GM19043 (cell line): ENCODE measurements around the gene S100A10.

Source experiments
- ATAC-seq: cut with Tn5 transposase; IDR thresholded peaks from one replicate; pipeline ENCODE4 v1.9.1; 2021; ENCODE audit warnings: low read depth; ENCODE audit not compliant: unreplicated experiment

S100A10 gene

DNA sequence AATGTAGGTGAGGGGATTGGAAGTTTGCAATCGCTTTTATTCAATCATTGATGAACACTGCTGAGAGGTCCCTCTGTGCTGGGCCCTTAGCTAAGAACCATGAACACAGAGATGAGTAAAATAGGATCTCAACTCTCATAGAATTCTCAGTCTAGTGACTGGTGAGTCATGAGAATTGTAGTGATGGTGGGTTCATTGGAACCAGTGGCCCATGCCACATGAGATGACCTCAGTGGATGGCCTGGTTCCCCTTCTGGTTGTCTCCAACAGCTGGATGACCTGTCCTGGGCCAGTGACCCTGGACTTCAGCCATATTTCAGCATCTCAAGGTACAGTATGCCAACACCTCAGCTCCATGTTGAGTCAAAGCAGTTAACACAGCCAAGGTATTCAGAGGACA lies 21.3 kb upstream of the S100A10 start:
- no peak for ATAC-seq

DNA sequence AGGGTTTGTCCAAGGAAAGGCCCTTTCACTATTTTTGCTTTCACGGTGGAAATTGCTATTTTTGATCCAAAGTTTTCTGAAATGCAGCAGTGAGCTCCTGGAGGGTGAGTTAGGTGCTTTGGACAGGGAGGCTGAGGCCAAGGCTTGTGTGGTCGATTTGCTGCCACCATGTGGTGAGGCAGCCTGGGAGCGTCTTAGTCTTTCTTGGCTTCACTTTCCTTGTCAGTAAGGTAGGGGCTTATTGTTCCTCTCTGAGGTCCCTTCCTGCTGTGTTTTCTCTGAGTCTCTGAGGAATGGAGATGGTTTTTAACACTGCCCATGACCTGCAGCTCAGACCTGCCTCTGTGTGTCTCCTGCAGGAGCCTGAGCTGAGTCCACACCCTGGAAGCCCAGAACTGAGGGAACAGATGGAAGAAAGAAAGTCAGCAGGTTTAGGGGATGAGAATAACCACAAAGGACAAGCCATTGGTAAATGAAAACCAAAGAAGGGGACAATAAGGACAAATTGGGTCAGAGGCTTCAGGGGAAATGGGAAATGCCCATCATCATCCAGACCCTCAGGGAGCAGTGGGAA lies 20.1 kb upstream of the S100A10 start:
- ATAC-seq, result no peak

DNA sequence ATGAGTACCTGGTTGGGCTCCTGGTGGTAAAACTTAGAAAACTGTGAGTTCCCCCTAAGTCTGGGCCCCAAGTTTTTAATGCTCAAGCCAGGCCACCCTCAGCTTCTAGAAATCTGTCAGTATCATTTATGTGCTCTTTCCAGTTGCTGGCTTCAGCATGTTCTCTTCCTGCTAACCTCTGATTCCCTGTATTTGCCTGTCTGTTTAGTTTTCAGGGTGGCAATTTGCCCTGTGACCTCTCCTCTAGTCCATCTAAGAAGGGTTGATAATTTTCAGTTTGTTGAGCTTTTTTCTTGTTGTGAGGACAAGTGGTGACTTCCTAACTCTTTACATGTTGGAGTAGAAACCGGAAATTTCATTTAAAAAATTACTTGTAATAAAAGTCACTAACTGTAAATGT lies 16.0 kb upstream of the S100A10 start:
- no peak for ATAC-seq

DNA sequence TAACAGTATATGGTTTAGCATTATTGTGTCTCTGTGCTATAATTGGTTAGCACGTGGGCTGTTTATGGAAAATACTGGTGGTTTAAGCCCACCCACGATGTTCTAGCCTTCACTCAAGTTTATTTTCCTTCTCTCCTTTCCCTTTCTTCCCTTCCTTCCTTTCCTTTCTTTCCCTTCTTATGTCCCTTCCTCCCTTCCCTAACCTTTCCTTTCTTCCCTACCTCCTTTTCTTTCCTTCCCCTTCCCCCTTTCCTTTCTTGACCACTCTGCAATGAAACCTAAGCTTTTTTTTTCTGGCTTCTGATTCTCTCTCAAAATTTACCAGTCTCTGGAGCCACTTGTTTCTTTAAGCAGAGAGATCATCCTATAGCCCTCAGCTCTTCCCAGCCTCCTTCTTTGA lies 13.4 kb upstream of the S100A10 start:
- no peak for ATAC-seq

DNA sequence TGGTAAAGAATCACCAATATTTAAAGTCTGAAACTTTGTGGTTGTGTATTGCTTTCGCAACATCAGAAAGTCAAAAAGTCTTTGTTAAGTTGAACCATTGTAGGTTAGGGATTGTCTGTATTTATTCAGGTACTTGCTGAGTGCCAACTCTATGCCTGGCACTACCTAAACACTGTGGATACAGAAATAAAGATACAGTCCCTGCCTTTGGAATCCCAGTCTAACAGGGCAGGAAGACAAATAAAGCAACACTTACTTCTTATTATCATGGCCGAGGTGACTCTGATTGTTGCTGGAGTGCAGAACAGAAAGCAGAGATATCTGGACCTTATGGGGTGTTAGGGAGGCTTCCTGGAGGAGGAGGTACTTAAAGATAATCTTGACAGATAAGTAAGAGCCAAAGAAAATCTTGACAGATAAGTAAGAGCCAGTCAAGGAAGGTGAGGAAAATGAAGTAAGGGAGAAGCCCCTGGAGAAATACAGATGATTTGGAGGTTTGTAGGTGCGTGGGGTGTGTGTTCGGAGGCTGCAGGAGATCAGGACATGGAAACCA lies 11.8 kb upstream of the S100A10 start:
- no peak for ATAC-seq

DNA sequence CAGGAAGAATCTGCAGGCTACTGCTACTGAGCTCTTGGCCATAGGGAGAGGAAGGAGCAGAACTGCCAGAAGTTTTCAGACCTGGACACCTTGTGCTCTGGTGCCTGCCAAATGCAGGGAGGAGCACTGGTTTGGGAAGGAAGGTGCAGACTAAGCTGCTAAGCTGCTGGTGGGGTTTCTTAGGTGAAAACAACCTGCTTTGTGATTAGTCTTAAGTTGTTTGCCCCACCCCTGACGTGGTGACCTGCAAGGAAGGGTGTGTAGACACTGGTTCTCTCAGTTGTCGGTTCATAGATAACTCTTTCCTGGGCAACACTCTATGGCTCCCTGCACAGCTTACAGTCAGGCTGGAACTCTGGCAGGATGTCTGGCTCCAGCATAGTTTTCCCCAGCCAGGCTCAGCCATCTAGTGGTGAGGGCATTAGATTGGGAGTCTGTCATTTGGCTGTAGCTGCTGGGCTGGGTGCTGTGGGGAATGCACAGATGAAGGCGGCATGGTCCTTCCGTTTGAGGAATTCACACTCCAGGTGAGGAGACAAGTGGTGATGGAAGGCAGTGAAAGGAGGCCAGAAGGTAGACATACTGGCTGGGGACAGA lies 10.3 kb upstream of the S100A10 start:
- ATAC-seq, result no peak

DNA sequence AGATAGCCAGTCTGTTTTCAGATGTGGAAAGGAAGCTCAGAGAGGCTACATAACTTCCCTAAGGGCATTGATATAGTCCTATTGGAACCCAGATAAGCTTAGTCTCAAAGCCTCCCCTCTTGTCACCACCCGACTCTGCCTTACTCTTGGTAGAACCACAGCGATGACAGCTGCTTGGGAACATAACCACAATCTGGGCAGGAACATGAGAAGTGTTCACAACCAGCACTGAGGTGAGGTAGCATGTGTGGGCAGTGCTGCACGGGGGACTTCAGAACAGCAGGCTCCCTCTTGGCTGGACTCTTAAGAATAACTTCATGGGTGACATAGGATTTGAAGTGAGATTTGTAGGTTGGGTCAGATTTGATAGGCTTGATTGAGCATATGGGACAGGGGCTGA lies 9.3 kb upstream of the S100A10 start:
- no peak for ATAC-seq

DNA sequence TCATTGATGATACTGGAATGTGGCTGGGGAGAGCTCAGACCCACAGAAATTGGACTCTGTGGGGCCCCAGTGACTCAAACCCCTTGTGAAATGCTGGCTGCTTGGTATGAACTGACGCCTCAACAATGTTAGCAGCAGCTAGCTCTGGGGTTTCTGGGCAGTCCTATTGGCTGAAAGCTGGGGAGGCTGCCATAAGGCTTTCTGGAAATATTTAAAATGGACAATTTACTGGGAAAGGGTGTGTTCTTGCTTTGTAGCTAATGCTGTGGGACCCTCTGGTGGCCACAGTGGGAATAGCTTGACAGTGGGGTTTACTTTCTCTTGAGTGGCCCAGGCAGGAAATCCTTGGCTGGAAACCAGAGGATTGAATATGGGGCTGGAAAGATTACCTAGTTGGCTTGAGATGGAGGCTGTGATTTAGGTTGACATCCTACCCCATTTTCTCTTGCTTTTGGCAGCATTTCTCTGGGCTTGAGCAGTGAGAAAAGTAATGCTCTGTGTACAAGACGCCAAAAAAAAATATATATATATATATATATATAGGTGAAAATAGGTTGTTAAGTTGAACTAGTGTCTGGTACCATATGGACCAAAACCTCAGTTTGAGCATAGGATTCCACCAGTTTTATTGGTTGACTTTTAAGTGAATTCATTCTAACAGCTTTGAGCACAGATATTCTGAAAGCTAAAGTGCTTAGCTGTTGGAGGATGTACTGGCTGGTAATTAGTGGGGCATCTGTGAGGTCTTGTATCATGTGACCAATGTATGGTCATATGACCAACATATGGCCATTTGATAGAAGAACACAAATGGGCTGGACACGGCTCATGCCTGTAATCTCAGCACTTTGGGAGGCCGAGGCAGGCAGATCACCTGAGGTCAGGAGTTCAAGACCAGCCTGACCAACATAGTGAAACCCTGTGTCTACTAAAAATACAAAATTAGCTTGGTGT lies 8.2 kb upstream of the S100A10 start:
- no peak for ATAC-seq

DNA sequence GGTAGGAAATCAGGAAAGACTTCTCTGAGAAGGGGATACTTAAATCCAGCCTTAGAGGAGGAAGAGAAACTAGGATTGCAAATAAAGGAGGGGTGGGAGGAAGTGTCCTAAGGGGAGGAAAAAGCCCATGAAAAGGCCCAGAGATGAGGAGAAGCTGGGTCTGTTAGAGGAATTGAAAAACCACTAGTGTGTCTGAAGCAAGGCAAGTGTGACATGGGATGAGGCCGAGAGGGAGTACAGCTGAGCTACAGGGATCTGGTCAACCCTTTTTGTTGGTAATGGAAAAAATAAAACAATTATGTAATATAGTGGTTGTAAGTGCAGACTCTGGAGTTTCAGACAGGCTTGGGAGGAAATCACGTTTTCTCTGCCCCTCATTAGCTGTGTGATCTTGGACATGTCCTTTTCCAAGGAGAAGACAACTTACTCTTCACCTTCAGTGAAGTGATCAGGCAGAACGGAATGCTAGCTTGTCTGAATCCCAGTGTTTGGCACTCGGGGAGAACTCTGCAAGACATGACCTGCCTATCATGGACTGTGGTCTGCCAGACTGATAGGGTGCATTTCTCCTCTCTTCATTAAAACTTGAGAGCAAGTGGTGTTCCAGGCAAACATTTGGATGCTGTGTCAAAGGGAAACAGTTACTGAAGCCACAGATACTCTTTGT lies 7.4 kb upstream of the S100A10 start:
- no peak for ATAC-seq

DNA sequence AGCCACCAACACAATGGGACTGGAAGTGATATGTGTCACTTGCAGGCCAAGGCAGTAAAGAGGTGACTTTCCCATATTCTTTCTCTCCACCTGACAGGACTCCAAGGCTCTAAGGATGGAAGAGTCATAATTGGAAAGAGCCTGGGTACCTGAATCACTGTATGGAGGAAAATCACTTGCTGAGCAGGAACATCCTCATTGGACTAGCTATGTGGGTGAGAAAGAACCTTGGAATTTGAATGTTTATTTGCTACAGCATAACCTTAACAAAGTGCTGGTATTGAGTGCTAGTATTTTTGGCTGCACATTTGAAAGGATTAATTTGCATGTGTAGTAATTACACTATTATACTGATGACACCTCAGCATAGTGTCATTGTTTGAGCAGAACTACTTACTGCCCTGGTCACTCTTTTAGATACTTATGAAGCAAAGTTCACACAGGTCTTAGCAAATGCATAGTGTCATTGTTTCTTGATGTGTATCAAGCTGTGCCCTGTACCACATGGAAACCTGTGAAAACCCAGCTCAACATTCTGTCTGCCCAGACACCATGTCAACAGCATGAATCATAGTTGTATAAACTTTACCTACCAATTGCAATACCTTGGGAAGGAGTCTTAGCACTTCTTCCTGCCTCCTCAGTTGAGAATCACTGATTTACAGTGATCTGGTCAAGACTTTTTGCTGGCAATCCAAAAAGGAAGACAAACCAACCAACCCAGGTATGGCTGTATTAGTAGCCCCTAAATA lies 5.1 kb upstream of the S100A10 start:
- no peak for ATAC-seq

DNA sequence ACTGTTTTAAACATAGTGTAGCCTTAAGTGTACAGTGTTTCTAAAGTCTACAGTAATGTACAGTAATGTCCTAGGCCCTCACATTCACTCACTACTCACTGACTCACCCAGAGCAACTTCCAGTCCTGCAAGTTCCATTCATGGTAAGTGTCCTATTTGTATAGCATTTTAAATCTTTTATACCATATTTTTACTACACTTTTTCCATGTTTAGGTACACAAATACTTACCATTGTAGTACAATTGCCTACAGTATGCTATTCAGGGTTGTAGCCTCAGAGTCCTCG lies 3.6 kb upstream of the S100A10 start:
- ATAC-seq, result no peak

DNA sequence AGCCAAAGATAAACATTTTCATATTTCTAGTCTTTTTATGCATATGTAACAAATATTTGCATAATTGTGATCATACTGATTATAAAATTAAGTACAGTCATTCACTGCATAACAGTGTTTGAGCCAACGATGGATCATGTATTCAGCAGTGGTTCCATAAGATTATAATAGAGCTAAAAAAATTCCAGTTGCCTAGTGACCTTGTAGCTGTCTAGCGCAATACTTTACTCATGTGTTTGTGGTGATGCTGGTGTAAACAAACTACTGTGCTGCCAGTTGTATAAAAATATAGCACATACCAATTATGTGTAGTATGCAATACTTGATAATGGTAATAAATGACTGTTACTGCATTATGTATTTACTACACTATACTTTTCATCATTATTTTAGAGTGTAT lies 2.1 kb upstream of the S100A10 start:
- no peak for ATAC-seq

DNA sequence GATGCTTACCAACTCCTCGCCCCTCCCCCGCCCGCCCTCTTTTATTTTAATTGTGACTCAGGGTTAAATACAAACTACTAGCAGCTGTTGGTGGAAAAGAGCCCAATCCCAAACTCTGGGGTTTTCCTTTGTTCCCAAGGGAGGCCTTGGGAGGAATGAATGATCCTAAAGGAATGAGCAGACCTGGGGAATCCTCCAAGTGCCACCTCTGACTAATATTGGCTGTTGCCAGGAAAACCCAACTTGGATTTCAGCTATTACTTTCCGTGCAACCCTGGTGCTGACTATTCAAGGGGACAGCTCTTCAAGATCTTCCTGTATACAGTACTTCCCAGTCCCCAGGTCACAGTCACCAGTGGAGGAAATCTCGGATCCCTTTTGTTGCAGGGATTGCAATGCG lies 1.3 kb upstream of the S100A10 start:
- ATAC-seq, result no peak

DNA sequence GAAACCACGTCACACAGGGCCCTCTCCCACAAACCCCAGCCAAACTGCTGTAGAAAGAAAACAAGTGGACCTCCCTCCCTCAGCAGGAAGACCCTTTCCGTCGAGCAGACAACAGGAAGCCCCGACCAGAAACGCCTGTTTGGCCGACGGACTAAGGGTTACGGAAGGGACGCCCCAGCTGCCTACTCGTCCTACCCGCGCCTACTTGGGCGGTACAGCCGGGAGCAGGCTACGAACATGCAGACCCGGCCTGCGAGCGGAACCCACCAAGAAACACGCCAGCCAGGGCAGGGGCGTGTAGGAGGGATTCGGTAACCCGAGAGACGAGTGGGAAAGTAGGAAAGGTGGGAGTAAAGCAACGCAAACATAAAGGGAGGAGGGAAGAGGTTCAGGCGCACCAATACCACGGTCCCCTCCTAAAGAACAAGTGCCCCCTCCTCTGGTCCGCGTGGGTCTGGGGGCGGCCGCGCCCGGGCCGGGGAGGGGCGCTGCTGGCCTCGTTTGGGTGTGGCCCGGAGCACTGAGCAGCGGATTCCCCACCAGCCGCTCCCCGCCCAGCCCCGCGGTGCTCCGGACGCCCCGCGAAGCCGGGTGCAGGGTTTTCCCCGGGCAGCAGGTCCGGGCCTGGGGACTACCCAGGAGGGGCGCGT lies 450 bp downstream of the S100A10 start:
- no peak for ATAC-seq

DNA sequence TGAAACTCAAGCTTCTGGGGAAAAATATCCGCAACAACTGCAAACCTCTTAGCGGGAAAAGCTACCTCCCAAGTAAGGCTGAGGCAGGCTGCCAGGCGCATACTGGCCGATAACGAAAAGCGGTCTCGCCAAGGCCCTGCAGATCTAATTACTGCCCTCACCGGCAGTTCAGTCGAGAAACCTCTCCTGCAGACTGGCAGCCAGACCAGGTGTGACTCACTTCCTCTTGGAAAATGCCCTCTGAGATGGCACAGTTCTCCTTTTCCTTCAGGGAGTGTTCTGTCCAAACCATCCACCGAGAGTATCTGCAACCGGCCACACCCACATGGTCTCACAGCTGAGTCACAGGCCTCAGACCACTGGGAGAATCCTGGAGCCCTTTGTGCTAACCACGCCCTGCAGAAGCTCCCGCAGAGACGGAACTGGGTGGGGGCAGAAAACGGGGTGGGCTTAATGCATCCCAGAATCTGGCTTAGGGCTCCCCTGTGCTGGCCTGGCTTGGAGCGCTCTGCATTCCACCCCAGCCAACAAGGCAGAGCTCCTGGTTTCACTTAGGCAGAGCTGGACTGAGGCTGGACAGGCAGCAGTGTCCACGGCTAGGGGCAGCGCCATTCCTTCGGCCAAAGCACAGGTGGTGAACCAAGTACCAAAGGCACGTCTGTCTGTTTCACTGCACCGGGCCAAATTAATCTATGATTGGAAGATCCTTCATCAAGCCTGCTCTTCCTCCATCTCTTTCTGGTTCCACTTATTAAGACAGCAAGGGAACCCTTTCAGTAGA lies 1.2 kb downstream of the S100A10 start:
- ATAC-seq, result no peak

DNA sequence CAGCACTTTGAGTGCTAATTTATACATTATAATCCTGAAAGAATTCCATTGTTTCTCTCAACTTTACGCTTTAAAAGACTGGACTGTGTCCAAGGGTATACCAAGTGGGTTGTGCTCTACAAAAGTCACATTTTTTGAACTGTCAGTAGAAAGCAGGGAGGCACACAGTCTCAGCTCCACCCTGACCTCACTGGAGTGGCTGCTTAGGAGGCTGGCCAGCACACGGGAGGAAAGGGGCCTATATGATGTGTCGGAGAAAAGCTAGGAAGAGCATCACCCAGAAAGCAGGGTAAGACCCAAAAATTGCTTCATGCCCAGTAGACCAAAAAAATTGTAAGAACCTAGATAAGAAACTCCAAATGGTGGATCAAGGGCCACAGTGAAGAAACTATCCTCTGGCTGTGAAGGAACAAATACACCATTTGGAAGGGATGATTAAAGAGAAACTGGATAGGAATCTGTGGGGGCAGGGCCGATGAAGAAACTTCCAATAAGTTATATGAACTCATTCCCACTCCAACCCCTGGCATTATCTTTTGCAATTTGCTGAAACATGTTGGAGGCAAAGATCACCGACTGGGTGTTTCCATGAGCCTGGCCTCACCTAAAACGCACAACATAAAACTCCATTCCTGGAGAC lies 1.9 kb downstream of the S100A10 start:
- no peak for ATAC-seq

DNA sequence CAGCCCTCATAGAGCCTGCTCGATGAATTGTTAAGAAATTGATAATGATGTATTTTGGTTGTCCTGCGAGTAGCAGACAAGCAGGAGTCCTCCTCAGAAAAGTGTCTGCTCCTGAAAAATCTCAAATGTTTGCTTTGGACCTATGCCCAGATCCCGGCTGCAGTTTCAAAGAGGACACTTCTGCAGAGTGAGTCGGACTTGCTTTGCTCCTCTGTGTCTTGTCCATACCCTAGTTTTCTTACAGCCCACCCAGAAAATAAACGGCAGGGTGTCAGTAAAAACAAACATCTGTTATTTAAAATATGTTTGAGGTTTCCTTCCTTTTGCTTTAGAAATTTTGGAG lies 2.8 kb downstream of the S100A10 start:
- no peak for ATAC-seq

DNA sequence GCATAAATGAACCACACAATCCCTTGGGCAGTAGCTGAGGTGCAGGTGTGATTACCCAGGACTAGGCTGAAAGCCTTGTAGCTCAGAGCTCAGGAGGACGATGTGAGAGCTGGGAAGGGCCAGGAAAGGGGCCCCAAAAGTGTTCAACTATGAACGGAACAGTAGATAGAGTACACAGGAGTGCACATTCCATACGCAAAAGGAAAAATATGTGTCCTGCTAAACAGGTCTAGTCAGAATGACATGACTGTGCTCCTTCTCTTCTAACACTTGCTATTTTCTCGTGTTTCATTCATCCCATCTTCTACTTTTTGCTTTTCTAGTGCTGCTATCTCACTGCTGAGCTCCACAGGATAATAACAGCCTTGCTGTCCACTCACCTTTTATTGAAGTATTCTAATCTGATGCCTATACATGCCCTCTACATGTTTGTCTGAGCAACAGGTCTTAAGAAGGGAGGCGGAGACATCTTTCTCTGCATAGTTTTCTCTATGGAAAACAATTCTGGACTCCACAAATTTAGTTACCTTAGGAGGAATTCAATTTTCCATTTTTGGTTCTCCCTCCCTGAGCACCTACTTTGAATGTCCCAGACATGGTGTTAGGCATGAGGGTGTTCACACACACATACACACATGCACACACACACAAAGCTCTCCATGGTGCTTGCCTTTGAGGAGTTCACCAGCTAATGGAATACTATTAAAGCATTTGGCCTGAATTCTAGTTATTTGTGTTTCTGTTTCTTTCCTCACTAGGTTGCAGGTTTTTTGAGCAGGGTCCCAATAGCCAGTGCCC lies 3.4 kb downstream of the S100A10 start:
- ATAC-seq, result no peak
